ENCODE data around the gene SORCS2. TPM values are rescaled to one million over a fixed set of nuclear protein-coding genes. Genes with fewer than 3 reads are reported as not detected.

Gene SORCS2
- polyA plus RNA-seq, 1 donor from 2014 or later: 1.0 TPM

DNA sequence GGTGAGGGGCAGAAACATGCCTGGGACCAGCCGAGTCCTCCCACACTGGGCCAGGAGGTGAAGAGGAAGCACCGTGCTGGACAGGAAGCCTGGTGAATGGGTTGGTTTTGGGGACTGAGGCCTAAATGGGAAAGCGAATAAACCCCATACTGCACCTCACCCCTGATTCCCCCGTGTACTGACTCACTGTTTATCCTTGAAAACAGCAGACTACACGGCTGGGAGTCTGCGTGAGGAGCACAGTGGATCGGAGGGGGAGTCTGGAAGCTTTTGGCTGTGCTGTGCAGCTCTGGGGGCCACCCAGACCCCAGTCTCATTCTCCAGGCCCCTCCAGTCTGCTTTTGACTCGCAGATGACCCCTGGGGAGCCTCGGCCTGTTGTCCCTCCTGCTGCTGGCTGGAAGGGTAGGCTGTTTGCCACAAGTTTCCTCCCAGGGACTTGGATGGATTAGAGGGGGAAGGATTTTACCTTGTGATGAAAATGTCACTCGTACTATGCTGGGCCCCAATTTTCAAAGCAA, 152.4 kb downstream of the SORCS2 start:
- no peak overlapping the region for H2AFZ ChIP-seq (ENCODE audit: low read depth, low read length)

DNA sequence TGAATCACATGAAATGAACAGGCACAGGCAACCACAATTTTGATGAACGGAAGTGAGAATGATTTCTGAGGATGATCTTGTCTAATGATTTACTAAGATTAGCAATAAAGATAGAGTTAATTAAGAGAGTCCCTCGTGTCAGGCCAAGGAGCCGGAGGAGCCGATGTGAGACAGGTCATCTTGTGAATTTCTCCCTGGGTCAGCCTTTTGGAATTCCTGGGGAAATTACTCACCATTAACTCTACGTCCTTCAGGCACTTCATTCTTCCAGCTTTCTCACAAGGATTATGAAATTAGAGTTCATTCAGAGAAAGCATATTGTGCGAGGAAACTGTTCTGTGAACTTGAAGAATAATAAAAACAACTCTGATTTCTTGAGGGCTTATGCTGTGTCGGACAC, 155.6 kb downstream of the SORCS2 start:
- no peaks in the 10 kb centered on the region for H3K36me3 ChIP-seq (ENCODE audit: insufficient read depth, low read length)
- H3K9me3 ChIP-seq (ENCODE audit: low read length): no peaks in the 10 kb centered on the region
- H3K9me2 ChIP-seq (ENCODE audit: insufficient read depth, low read length): no peaks in the 10 kb centered on the region
- peak overlapping the region; percentile 1 for H3K9ac ChIP-seq (ENCODE audit: low read length)
- H3F3A ChIP-seq (ENCODE audit: insufficient read depth, low read length, poor library complexity, severe bottlenecking): no peaks in the 10 kb centered on the region
- H3K27ac ChIP-seq (ENCODE audit: low read length): peak overlapping the region; percentile 64
- TF ChIP-seq, protein P1, sequence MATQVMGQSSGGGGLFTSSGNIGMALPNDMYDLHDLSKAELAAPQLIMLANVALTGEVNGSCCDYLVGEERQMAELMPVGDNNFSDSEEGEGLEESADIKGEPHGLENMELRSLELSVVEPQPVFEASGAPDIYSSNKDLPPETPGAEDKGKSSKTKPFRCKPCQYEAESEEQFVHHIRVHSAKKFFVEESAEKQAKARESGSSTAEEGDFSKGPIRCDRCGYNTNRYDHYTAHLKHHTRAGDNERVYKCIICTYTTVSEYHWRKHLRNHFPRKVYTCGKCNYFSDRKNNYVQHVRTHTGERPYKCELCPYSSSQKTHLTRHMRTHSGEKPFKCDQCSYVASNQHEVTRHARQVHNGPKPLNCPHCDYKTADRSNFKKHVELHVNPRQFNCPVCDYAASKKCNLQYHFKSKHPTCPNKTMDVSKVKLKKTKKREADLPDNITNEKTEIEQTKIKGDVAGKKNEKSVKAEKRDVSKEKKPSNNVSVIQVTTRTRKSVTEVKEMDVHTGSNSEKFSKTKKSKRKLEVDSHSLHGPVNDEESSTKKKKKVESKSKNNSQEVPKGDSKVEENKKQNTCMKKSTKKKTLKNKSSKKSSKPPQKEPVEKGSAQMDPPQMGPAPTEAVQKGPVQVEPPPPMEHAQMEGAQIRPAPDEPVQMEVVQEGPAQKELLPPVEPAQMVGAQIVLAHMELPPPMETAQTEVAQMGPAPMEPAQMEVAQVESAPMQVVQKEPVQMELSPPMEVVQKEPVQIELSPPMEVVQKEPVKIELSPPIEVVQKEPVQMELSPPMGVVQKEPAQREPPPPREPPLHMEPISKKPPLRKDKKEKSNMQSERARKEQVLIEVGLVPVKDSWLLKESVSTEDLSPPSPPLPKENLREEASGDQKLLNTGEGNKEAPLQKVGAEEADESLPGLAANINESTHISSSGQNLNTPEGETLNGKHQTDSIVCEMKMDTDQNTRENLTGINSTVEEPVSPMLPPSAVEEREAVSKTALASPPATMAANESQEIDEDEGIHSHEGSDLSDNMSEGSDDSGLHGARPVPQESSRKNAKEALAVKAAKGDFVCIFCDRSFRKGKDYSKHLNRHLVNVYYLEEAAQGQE (IDR thresholded peaks at IDR 0.05; ENCODE audit: borderline replicate concordance): no peak
- no peak for TF ChIP-seq SMC3 (conservative IDR thresholded peaks at IDR 0.05; ENCODE audit: poor library complexity)
- TF ChIP-seq EZH2 (IDR thresholded peaks at IDR 0.05; ENCODE audit: borderline replicate concordance, insufficient read depth, low read length, poor library complexity, severe bottlenecking): no peak
- no peak for TF ChIP-seq MXI1 (conservative IDR thresholded peaks at IDR 0.05; ENCODE audit: poor library complexity, severe bottlenecking)
- no peak for TF ChIP-seq TAF1 (IDR thresholded peaks at IDR 0.05; ENCODE audit: low read depth)
- TF ChIP-seq, protein P2, sequence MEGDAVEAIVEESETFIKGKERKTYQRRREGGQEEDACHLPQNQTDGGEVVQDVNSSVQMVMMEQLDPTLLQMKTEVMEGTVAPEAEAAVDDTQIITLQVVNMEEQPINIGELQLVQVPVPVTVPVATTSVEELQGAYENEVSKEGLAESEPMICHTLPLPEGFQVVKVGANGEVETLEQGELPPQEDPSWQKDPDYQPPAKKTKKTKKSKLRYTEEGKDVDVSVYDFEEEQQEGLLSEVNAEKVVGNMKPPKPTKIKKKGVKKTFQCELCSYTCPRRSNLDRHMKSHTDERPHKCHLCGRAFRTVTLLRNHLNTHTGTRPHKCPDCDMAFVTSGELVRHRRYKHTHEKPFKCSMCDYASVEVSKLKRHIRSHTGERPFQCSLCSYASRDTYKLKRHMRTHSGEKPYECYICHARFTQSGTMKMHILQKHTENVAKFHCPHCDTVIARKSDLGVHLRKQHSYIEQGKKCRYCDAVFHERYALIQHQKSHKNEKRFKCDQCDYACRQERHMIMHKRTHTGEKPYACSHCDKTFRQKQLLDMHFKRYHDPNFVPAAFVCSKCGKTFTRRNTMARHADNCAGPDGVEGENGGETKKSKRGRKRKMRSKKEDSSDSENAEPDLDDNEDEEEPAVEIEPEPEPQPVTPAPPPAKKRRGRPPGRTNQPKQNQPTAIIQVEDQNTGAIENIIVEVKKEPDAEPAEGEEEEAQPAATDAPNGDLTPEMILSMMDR (IDR thresholded peaks at IDR 0.05; ENCODE audit: poor library complexity, severe bottlenecking): no peak
- TF ChIP-seq RAD21 (conservative IDR thresholded peaks at IDR 0.05): no peak
- TF ChIP-seq EP300 (conservative IDR thresholded peaks at IDR 0.05; ENCODE audit: poor library complexity, severe bottlenecking): no peak
- no peak for TF ChIP-seq POLR2AphosphoS5 (IDR thresholded peaks at IDR 0.05)
- no peak overlapping the region for H3K4me3 ChIP-seq (ENCODE audit: low read length)
- no peaks in the 10 kb centered on the region for H4K20me1 ChIP-seq (ENCODE audit: insufficient read depth)
- H2AFZ ChIP-seq (ENCODE audit: low read depth, low read length): no peak overlapping the region
- H3K79me2 ChIP-seq (replicated peaks; ENCODE audit: insufficient read depth, low read length): no peaks in the 10 kb centered on the region
- H3K4me2 ChIP-seq (ENCODE audit: low read length): no peak overlapping the region
- no peaks in the 10 kb centered on the region for H3K27me3 ChIP-seq (ENCODE audit: insufficient read depth, low read depth, low read length)

More for the DNA sequence above, 152.4 kb downstream of the SORCS2 start:
- Histone ChIP-seq H3K9me2 (ENCODE audit: insufficient read depth, low read length) (no peaks in the 10 kb centered on the region), H3K4me2 (ENCODE audit: low read length) (no peak overlapping the region), H3K27ac (ENCODE audit: low read length) (no peak overlapping the region), H4K20me1 (ENCODE audit: insufficient read depth) (no peaks in the 10 kb centered on the region), H3K9me3 (ENCODE audit: low read length) (no peaks in the 10 kb centered on the region), H3K79me2 (replicated peaks; ENCODE audit: insufficient read depth, low read length) (no peaks in the 10 kb centered on the region), H3F3A (ENCODE audit: insufficient read depth, low read length, poor library complexity, severe bottlenecking) (no peaks in the 10 kb centered on the region), H3K4me3 (ENCODE audit: low read length) (no peak overlapping the region), H3K36me3 (ENCODE audit: insufficient read depth, low read length) (no peaks in the 10 kb centered on the region), H3K27me3 (ENCODE audit: insufficient read depth, low read depth, low read length) (no peaks in the 10 kb centered on the region), H3K9ac (ENCODE audit: low read length) (no peak overlapping the region)
- no peak for TF ChIP-seq POLR2AphosphoS5 (IDR thresholded peaks at IDR 0.05)
- no peak for TF ChIP-seq SMC3 (conservative IDR thresholded peaks at IDR 0.05; ENCODE audit: poor library complexity)

Measured in neural cell (in vitro differentiated cells).